Measurements from ENCODE around the gene SSBP2. TPM values are rescaled to one million over a fixed set of nuclear protein-coding genes. Genes with fewer than 3 reads are reported as not detected.

SSBP2 gene
- total and polyA plus RNA-seq, 2 of the 8 experiments (the other 6 are each of a cell fraction or from before 2014, with no cell fraction given): 21.5 to 36.2 TPM

- Histone ChIP-seq H2BK20ac (ENCODE audit: low read length) (no peak overlapping the region), H3K23me2 (ENCODE audit: low read depth, low read length) (no peaks in the 10 kb centered on the region), H2BK15ac (ENCODE audit: low read length) (no peak overlapping the region), H2BK5ac (ENCODE audit: low read depth, low read length) (no peak overlapping the region; the same call in 1 of the 2 replicates), H3K4me2 (ENCODE audit: insufficient read depth in 1 of 2, low read depth in 2 of 2, low read length in 2 of 2) (no peak overlapping the region), H3K4ac (replicated peaks; ENCODE audit: insufficient read length, low read depth, low read length) (no peak overlapping the region), H3K9ac (replicated peaks in 1 of 4; ENCODE audit: extremely low read depth in 1 of 4, low read depth in 3 of 4, low read length in 3 of 4) (no peak overlapping the region), H3K79me2 (ENCODE audit: control insufficient read depth in 1 of 2, insufficient read depth in 2 of 2, low read length in 2 of 2) (no peaks in the 10 kb centered on the region), H3K36me3 (ENCODE audit: control insufficient read depth in 2 of 4, insufficient read depth in 4 of 4, low read length in 3 of 4) (no peaks in the 10 kb centered on the region), H2BK120ac (replicated peaks; ENCODE audit: low read depth, low read length) (no peak overlapping the region), H2AFZ (ENCODE audit: low read length) (no peak overlapping the region), H3K4me1 (replicated peaks in 1 of 4; ENCODE audit: control insufficient read depth in 3 of 4, insufficient read depth in 4 of 4, low read length in 3 of 4) (no peaks in the 10 kb centered on the region), H3K14ac (ENCODE audit: insufficient read length) (no peak overlapping the region), H4K91ac (replicated peaks; ENCODE audit: insufficient read length, low read length) (no peak overlapping the region), H3K23ac (ENCODE audit: insufficient read length) (no peak overlapping the region), H4K5ac (ENCODE audit: insufficient read length, low read depth, low read length) (no peak overlapping the region), H3K9me3 (ENCODE audit: insufficient read depth in 2 of 2, low read depth in 1 of 2, low read length in 1 of 2) (no peaks in the 10 kb centered on the region), H3K27ac (ENCODE audit: low read depth, low read length) (no peak overlapping the region), H3K79me1 (ENCODE audit: low read depth, low read length) (no peaks in the 10 kb centered on the region), H3K27me3 (replicated peaks in 1 of 4; ENCODE audit: control insufficient read depth in 3 of 4, extremely low read depth in 1 of 4, insufficient read depth in 3 of 4, low read length in 3 of 4) (no peaks in the 10 kb centered on the region), H3K56ac (replicated peaks; ENCODE audit: insufficient read length, low read depth, low read length) (no peak overlapping the region), H3K18ac (ENCODE audit: extremely low read depth, low read length) (no peak overlapping the region), H2BK12ac (ENCODE audit: low read depth, low read length) (no peak overlapping the region), H3K4me3 (ENCODE audit: extremely low read depth in 1 of 4, insufficient read depth in 2 of 4, low read depth in 3 of 4, low read length in 4 of 4) (no peak overlapping the region), H4K8ac (ENCODE audit: extremely low read depth, insufficient read depth, low read length) (no peak overlapping the region), H2AK5ac (ENCODE audit: low read depth, low read length) (no peak overlapping the region), H4K20me1 (replicated peaks in 1 of 2; ENCODE audit: control insufficient read depth in 1 of 2, insufficient read depth in 2 of 2, low read length in 2 of 2) (no peaks in the 10 kb centered on the region)
- CTCF ChIA-PET (ENCODE audit: partially characterized antibody): interaction anchor here (0.8 to 1.5 kb wide), 3 partner anchors 12 to 139 kb away, joined by 3 to 5 read pairs (median 3); no protein-coding TSS in a partner anchor
- WGBS, 2 experiments (ENCODE audit: extremely low coverage in 1 of 2, insufficient coverage in 1 of 2, insufficient read length in 1 of 2, insufficient replicate concordance in 2 of 2, low coverage in 1 of 2, low lambda C conversion rate in 2 of 2, missing lambda C conversion rate in 1 of 2): 97% methylated on average over 5 of the region's 5 CpGs; no CpG with 5 or more reads in 1 of the 2 experiments
- FAIRE-seq (no peak), DNase-seq (ENCODE audit: low read depth in 1 of 2, low spot score in 2 of 2) (no peak)
- POLR2A ChIA-PET (ENCODE audit: partially characterized antibody): no interaction called here
- TF ChIP-seq USF2 (IDR thresholded peaks at IDR 0.05; ENCODE audit: low read length): no peak
Measured at GRCh38 chr5:81688215-81688614, 62.7 kb downstream of the SSBP2 start.
